Vagina (tissue), 2 donors: ENCODE results near the gene CARD11.

ENCODE experiments used
- POLR2A ChIP-seq, 2 donors: fragments of 450-650 bp; IDR thresholded peaks; one replicate each; pipeline ENCODE4 v1.6.1; 2017; ENCODE audit warnings: antibody characterized with exemption in 2 of 2, mild to moderate bottlenecking in 2 of 2, moderate library complexity in 2 of 2
- POLR2AphosphoS5 ChIP-seq, 2 donors: sonication (generic); formaldehyde crosslinking; IDR thresholded peaks; one replicate each; pipeline ENCODE4 v1.9.0; 2017; ENCODE audit warnings: antibody characterized with exemption in 2 of 2, mild to moderate bottlenecking in 2 of 2, low read depth in 1 of 2; ENCODE audit not compliant: insufficient read depth in 1 of 2
- TF ChIP-seq, protein P1 (sequence below), 3 experiments: fragments of 450-650 bp in 2 of 3; fragments of 200-600 bp in 1 of 3; sonication (generic) in 1 of 3; IDR thresholded peaks; one replicate each; pipeline ENCODE4 v1.5.1; 2017 to 2019; ENCODE audit warnings: antibody characterized with exemption in 3 of 3, mild to moderate bottlenecking in 2 of 3, moderate library complexity in 2 of 3

DNA sequence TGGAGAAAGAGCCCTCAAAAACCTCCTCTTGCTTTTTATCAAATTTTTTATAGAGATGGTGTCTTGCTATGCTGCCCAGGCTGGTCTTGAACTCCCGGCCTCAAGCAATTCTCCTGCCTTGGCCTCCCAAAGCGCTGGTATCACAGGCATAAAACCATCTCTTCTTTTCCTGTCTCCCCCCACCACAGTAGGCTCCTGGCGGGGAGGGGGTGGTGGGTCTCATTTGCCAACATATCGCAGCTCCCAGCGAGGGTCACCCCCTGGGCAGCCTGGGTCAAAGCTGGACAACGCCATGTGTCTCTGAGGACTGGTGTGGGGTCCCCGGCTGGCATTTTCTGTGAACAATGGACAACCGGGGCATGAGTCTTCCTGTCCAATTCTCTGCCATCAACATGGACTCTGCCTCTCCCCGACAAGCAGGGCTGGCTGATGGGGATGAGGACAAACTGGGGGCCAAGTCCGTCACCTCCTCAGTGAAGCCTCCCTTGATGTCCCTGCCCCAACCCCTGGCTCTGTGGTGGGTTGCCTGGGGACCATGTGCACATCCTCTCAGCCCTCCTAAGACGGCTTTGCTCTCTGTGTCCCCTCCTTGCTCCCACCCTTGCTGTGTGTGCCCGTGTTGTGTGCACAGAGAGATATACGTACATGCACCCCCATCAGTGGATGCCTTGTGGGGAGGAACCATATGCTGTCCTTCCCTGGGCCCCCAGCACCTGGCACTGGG lies 113.2 kb downstream of the CARD11 start:
- TF ChIP-seq, protein P1, sequence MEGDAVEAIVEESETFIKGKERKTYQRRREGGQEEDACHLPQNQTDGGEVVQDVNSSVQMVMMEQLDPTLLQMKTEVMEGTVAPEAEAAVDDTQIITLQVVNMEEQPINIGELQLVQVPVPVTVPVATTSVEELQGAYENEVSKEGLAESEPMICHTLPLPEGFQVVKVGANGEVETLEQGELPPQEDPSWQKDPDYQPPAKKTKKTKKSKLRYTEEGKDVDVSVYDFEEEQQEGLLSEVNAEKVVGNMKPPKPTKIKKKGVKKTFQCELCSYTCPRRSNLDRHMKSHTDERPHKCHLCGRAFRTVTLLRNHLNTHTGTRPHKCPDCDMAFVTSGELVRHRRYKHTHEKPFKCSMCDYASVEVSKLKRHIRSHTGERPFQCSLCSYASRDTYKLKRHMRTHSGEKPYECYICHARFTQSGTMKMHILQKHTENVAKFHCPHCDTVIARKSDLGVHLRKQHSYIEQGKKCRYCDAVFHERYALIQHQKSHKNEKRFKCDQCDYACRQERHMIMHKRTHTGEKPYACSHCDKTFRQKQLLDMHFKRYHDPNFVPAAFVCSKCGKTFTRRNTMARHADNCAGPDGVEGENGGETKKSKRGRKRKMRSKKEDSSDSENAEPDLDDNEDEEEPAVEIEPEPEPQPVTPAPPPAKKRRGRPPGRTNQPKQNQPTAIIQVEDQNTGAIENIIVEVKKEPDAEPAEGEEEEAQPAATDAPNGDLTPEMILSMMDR (IDR thresholded peaks at IDR 0.05): no peak
- no peak for TF ChIP-seq POLR2AphosphoS5 (IDR thresholded peaks at IDR 0.05; ENCODE audit: insufficient read depth in 1 of 2, low read depth in 1 of 2)
- no peak for TF ChIP-seq POLR2A (IDR thresholded peaks at IDR 0.05)
